Inflammatory macrophage treated with lipopolysaccharide for 1 hour (primary cell): ENCODE data around the gene SEZ6.
A peak's percentile ranks its signal among the peaks of the same experiment; 100 is the strongest.
"Not testable (repeated sequence)": the region's sequence is repeated elsewhere in the genome, so short reads cannot be mapped to it uniquely, and the experiment has no call there.

Experiments
- DNase-seq, 2 donors: peaks; one replicate each; pipeline ENCODE4 v3.0.0-alpha.2; 2020 to 2022

SEZ6 gene

DNA sequence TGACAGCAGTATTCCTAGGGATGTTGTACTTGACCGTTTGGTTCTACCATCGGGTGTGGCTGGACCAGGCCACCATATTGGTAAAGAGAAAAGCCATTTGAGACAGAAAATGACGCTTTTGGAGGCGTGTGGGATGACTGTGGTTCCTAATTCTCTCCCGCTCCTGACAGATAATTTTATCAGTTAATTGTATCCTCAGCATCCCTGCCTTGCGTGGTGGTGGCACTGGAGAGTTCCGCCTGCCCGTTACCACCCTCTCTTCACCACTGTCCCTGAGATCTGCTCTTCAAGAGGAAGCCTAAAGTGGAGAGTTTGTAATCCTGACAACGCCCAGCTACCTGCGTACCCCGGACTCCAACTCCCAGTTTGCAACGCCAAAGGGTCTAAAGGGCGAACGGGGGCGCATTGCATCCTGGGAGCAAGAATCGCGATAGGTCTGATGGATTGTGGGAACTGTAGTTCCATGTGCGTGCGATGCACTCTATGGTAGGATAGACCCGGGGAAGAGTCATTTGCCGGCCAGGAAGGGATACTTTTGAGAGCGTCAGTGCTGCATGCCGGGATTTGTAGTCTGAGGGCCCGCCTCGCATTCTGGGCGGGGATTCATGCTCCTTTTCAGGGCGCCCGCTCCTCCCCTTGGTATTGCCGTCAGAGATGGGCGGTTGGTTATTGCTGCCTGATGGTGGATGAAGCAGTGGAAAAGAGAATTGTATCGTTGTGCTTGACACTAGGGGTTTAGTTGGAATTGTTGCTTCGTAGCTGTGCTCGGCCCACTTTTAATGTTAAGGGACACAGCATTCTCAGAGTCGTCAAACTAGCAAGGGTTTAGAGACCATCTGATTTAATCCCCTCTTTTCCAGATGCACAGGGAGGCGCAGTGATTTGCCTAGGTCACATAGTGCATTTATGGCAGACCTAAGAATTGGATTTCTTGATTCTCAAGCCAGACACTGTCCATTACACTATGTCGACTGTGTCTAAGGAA is 53.5 kb downstream of the SEZ6 start:
- DNase-seq = peak; percentile 99

- peak; percentile 99 to 100 for DNase-seq
Measured at GRCh38 chr17:28951428-28951990, 54.3 kb downstream of the SEZ6 start, which contains the start of gene PHF12. Gene PHF12, minus strand, starts transcription at chr17:28951518. Its CDS starts 558 bp downstream, at chr17:28950960.

- no peak for DNase-seq
Measured at GRCh38 chr17:28950752-28951427, 54.9 kb downstream of the SEZ6 start.

DNA sequence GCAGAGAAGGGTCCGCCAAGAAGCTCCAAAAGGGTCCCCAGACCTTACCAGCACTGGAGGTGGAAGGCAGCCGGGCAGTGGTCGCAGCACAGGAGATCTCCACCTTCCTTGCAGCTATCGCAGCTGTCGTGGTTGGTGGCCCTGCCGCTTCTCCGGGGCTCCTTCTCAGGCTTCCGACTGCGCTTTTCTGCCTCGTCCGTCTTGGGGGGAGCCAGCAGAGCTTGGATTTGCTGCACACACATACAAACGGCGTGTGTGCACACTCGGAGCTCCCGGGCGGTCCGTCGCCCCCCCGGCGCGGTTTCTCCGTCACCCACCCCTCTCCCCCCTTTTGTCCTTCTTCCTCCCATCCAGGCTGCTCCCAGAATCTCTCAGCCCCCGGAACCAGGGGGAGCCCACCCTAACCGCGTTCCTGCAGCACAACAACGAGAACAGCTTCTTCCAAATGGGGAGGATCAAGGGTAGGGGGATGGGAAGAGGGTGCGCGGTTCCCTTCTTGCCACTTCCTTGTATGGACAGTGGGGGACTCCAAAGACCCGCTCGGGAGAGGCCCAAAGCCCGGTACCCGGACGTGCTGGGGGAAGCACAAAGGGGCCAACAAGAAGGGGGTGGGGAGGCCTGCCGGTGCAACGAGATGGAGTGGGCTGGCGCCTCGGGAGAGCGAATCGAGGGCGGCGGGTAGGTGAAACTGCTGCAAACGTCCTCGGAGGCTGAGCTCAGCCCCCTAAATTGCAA is 55.6 kb downstream of the SEZ6 start:
- peak; percentile 31 to 34 for DNase-seq

GRCh38 chr17:28949185-28950016 is 56.4 kb downstream of the SEZ6 start:
- peak; percentile 67 to 68 for DNase-seq

DNA sequence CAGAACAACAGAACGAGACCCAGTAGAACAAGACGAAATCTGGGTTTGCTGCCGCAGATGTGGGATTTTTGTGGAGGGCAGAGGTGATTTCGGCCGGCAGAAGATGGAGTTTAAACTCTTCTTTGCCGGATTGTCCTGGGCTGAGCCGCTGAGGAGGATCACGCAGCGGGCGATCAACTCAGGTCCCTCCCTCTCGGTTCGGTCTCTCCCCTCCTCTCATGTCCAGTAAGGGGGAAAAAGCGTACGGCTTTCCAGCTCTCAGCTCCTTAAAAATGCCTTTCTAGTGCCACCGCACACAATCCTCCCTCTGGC is 57.0 kb downstream of the SEZ6 start:
- DNase-seq = no peak

DNA sequence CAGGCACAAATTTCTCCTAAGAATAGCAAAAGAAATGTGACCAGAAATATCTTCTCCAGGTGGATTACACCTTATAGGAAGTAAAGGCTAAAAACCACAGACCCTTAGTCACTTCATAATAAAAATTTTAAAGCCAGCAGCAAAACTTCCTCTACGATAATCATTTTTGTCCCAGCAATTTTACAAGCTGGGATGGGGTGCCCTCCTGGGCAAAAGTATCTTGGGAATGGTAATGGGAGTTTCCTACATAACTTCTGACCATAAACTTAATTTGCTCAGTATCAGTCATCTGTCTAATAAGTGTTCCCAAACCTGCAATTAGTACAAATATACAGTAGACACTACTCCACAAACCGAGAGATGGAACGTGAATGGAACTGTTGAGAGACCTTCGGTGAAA is 57.5 kb downstream of the SEZ6 start:
- no peak for DNase-seq

DNA sequence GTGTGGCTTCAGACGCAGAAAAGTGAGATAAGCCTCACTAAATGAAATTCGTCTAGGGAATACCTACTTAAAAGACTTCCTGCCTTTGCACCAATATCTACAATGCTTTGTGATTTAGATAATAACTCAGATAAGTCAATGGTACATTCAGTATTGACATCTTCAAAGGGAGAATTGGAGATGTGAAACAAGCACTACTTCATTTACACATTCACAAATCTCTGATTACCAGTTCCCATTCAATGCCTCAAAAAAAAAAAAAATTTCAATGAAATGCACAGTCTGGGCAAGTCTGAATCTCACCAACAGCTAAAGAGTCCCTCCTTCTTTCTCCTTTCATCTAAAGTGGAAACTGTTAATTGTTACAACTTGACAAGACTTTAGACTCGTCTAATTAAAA is 58.2 kb downstream of the SEZ6 start:
- DNase-seq = no peak

DNA sequence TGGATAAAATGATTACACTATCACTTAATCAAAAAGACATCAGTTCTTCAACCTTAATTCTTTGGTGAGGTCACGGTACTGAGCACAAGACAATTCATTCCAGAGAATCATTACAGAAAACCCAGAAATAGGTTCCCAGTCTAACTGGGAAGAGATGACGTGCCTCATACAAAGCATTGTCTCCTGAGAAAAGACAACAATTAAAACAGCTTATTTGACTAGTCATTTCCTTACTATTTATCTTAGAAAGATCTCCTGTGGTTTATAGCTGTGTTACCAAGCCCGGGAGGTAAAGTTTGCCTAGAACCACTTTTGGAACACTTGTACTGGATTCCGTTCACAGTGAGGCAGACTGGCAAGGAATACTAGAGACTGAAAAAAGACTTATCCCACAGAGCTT is 59.6 kb downstream of the SEZ6 start:
- DNase-seq = no peak

- DNase-seq = no peak
Measured at GRCh38 chr17:28944862-28945741, 60.7 kb downstream of the SEZ6 start.

DNA sequence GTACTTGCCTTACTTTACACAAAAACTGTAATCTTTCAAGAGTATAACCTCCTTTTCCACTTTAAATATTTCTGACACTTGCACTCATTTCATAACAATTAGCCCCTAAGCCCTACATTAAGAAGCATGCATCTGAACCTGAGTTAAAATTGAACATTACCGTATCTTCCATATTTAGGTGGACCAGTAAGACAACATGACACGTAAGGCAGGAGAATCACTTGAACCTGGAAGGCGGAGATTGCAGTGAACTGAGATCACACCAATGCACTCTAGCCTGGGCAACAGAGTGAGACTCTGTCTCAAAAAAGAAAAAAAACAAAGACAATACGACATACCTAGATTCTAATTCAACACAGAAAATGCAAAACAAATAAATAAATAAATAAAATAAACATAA is 61.5 kb downstream of the SEZ6 start:
- DNase-seq = no peak

DNA sequence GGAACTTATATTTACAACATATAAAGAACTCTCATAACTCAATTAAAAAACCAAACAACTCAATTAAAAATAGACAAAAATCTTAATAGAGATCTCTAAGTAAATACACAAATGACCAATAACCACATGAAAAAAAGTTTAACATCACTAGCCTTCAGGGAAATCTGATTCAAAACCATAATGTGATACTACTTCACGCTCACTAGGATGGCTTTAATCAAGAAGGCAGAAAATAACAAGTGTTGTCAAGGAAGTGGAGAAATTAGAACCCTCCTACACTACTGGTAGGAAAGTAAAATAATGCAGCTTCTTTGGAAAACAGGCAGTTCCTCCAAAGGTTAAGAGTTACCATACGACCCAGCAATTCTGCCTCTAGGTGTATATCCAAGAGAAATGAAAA is 62.9 kb downstream of the SEZ6 start:
- no peak for DNase-seq

GRCh38 chr17:28941251-28941650 is 64.6 kb downstream of the SEZ6 start:
- no peak for DNase-seq

GRCh38 chr17:28940675-28941074 is 65.2 kb downstream of the SEZ6 start:
- DNase-seq = no peak

DNA sequence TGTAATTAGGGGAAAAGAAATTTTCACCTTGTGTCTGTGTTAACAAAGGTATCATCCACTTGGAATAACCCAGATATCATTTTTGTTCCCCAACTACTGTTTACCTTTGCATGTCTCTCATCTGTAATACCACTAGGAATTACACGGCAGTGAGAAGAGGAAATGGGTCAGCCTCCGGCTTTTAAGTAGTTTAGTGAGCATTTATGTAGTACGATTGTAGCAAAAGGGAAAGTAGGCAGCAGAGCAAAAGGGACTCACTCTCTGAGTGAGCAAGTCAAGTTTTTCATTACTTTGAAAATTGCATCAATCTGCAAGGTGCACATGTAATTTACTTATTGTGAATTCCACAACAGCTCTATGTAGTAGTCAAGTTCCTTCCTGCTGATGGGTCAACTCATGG is 65.7 kb downstream of the SEZ6 start:
- no peak for DNase-seq

DNA sequence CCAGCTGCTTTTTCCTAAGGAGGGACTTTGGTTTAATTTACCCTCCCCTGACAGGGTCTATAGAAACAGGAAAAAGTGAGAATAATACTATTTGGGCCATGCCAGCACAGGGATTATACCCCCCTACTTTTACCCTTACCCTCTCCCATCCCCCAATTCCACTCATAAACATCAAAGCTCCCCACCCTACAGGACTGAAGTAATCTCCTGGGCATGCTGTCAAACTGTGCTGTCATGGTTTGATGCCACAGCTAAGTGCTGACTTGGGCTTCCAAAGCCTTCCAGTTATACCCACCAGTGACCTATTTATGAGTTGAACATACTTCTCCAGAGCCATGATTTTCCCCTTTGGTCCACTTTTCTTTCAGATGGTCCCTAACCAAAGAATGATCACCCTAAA is 67.3 kb downstream of the SEZ6 start:
- DNase-seq = no peak

- peak; percentile 60 to 84 for DNase-seq
Measured at GRCh38 chr17:28937044-28937729, 68.6 kb downstream of the SEZ6 start.

- DNase-seq = no peak
Measured at GRCh38 chr17:28935744-28936460, 69.9 kb downstream of the SEZ6 start.

DNA sequence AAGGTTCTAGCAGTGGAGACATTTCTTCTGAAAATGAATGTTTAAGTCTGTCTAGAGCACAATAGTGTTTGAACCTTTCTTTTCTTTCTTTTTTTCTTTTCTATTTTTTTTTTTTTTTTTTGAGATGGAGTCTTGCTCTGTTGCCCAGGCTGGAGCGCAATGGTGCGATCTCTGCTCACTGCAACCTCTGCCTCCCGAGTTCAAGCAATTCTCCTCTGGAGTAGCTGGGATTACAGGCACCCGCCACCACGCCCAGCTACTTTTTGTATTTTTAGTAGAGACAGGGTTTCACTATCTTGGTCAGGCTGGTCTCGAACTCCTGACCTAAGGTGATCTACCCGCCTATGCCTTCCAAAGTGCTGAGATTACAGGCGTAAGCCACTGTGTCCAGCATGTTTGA is 71.3 kb downstream of the SEZ6 start:
- DNase-seq = not testable (repeated sequence)

- DNase-seq = no peak
Measured at GRCh38 chr17:28929787-28930186, 76.0 kb downstream of the SEZ6 start.
